SW480 (cell line): ENCODE measurements around the gene SMIM21.

Experiments used
- DNase-seq: peaks from one replicate; pipeline ENCODE4 v3.0.0-alpha.2; 2016; ENCODE audit warnings: low spot score

SMIM21 gene

GRCh38 chr18:75427603-75428002 lies at the start of gene SMIM21:
Gene SMIM21 (minus strand): TSS chr18:75427703. CDS start chr18:75427563, 140 bp downstream.
- no peak for DNase-seq

- DNase-seq: no peak
Observed at GRCh38 chr18:75475228-75475627, 47.7 kb upstream of the SMIM21 start.

- DNase-seq: no peak
Observed at GRCh38 chr18:75474332-75474731, 46.8 kb upstream of the SMIM21 start.

- DNase-seq: no peak
Observed at GRCh38 chr18:75473316-75473715, 45.8 kb upstream of the SMIM21 start.

- no peak for DNase-seq
Observed at GRCh38 chr18:75472906-75473305, 45.4 kb upstream of the SMIM21 start.

- DNase-seq: no peak
Observed at GRCh38 chr18:75472396-75472795, 44.9 kb upstream of the SMIM21 start.

GRCh38 chr18:75471850-75472249 lies 44.3 kb upstream of the SMIM21 start:
- DNase-seq: no peak

GRCh38 chr18:75467851-75468250 lies 40.3 kb upstream of the SMIM21 start:
- no peak for DNase-seq

- no peak for DNase-seq
Observed at GRCh38 chr18:75467281-75467795, 39.8 kb upstream of the SMIM21 start.

GRCh38 chr18:75464356-75464755 lies 36.9 kb upstream of the SMIM21 start:
- no peak for DNase-seq

GRCh38 chr18:75462178-75462832 lies 34.8 kb upstream of the SMIM21 start:
- DNase-seq: no peak

GRCh38 chr18:75456199-75456631 lies 28.7 kb upstream of the SMIM21 start:
- DNase-seq: no peak

GRCh38 chr18:75455249-75456198 lies 28.0 kb upstream of the SMIM21 start:
- DNase-seq: no peak

- no peak for DNase-seq
Observed at GRCh38 chr18:75454022-75454795, 26.7 kb upstream of the SMIM21 start.

GRCh38 chr18:75450906-75451305 lies 23.4 kb upstream of the SMIM21 start:
- no peak for DNase-seq

GRCh38 chr18:75441896-75442295 lies 14.4 kb upstream of the SMIM21 start:
- DNase-seq: no peak

- no peak for DNase-seq
Observed at GRCh38 chr18:75439348-75439747, 11.8 kb upstream of the SMIM21 start.

- DNase-seq: no peak
Observed at GRCh38 chr18:75438891-75439290, 11.4 kb upstream of the SMIM21 start.

GRCh38 chr18:75437979-75438378 lies 10.5 kb upstream of the SMIM21 start:
- DNase-seq: no peak

GRCh38 chr18:75433098-75433497 lies 5.6 kb upstream of the SMIM21 start:
- no peak for DNase-seq

GRCh38 chr18:75429975-75430374 lies 2.5 kb upstream of the SMIM21 start:
- DNase-seq: peak; percentile 6

GRCh38 chr18:75428490-75428889 lies 987 bp upstream of the SMIM21 start:
- no peak for DNase-seq
